Suprapubic skin (tissue), 3 donors: ENCODE measurements around the gene KBTBD2.
"Not testable (repeated sequence)": the region's sequence is repeated elsewhere in the genome, so short reads cannot be mapped to it uniquely, and the experiment has no call there.

Experiments used
- POLR2A ChIP-seq, 2 donors: fragments of 450-650 bp; IDR thresholded peaks; one replicate each; pipeline ENCODE4 v1.6.1; 2017; ENCODE audit warnings: antibody characterized with exemption in 2 of 2, mild to moderate bottlenecking in 2 of 2, moderate library complexity in 2 of 2
- TF ChIP-seq, protein P1 (sequence below), 2 donors: fragments of 200-600 bp in 1 of 2; fragments of 450-650 bp in 1 of 2; sonication (generic) in 1 of 2; IDR thresholded peaks; one replicate each; pipeline ENCODE4 v1.5.1; 2016 to 2019; ENCODE audit warnings: antibody characterized with exemption in 2 of 2, mild to moderate bottlenecking in 1 of 2, moderate library complexity in 1 of 2

- TF ChIP-seq, protein P1, sequence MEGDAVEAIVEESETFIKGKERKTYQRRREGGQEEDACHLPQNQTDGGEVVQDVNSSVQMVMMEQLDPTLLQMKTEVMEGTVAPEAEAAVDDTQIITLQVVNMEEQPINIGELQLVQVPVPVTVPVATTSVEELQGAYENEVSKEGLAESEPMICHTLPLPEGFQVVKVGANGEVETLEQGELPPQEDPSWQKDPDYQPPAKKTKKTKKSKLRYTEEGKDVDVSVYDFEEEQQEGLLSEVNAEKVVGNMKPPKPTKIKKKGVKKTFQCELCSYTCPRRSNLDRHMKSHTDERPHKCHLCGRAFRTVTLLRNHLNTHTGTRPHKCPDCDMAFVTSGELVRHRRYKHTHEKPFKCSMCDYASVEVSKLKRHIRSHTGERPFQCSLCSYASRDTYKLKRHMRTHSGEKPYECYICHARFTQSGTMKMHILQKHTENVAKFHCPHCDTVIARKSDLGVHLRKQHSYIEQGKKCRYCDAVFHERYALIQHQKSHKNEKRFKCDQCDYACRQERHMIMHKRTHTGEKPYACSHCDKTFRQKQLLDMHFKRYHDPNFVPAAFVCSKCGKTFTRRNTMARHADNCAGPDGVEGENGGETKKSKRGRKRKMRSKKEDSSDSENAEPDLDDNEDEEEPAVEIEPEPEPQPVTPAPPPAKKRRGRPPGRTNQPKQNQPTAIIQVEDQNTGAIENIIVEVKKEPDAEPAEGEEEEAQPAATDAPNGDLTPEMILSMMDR (IDR thresholded peaks at IDR 0.05): not testable (repeated sequence)
- TF ChIP-seq POLR2A (IDR thresholded peaks at IDR 0.05): not testable (repeated sequence)
Observed at GRCh38 chr7:32828996-32829752, 62.4 kb downstream of the KBTBD2 start.
